GM12892 (cell line): ENCODE measurements around the gene TMC8. TPM values are rescaled to one million over a fixed set of nuclear protein-coding genes. Genes with fewer than 3 reads are reported as not detected.
"Not testable (repeated sequence)": the region's sequence is repeated elsewhere in the genome, so short reads cannot be mapped to it uniquely, and the experiment has no call there.

Experiments used
- DNase-seq: peaks from one replicate; pipeline ENCODE4 v3.0.0; 2011; ENCODE audit not compliant: insufficient read length
- FAIRE-seq: peaks from 2 replicates; lab custom pipeline; 2011; peaks lifted over from hg19 to GRCh38; lab: Jason Lieb, UNC
- POLR2A ChIP-seq: IDR thresholded peaks from 2 replicates; pipeline ENCODE4 v1.6.1; 2011; ENCODE audit warnings: low read depth, low read length, control low read depth
- POLR2AphosphoS5 ChIP-seq: IDR thresholded peaks from 2 replicates; pipeline ENCODE4 v1.6.1; 2011; ENCODE audit warnings: low read depth, low read length, control low read depth
- TAF1 ChIP-seq: IDR thresholded peaks from 2 replicates; pipeline ENCODE4 v1.6.1; 2011; ENCODE audit warnings: low read depth, mild to moderate bottlenecking, control low read depth, low read length, borderline replicate concordance
- polyA plus RNA-seq: library from polyadenylated mRNA; unstranded; fragments of >200 nt; gene quantifications from one replicate; pipeline ENCODE4 v1.2.1, GENCODE V29; 2012; ENCODE audit warnings: missing spikeins, inconsistent platforms; ENCODE audit not compliant: missing spikeins

Gene TMC8, protein sequence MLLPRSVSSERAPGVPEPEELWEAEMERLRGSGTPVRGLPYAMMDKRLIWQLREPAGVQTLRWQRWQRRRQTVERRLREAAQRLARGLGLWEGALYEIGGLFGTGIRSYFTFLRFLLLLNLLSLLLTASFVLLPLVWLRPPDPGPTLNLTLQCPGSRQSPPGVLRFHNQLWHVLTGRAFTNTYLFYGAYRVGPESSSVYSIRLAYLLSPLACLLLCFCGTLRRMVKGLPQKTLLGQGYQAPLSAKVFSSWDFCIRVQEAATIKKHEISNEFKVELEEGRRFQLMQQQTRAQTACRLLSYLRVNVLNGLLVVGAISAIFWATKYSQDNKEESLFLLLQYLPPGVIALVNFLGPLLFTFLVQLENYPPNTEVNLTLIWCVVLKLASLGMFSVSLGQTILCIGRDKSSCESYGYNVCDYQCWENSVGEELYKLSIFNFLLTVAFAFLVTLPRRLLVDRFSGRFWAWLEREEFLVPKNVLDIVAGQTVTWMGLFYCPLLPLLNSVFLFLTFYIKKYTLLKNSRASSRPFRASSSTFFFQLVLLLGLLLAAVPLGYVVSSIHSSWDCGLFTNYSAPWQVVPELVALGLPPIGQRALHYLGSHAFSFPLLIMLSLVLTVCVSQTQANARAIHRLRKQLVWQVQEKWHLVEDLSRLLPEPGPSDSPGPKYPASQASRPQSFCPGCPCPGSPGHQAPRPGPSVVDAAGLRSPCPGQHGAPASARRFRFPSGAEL
- polyA plus RNA-seq, result 53.3 TPM

DNA sequence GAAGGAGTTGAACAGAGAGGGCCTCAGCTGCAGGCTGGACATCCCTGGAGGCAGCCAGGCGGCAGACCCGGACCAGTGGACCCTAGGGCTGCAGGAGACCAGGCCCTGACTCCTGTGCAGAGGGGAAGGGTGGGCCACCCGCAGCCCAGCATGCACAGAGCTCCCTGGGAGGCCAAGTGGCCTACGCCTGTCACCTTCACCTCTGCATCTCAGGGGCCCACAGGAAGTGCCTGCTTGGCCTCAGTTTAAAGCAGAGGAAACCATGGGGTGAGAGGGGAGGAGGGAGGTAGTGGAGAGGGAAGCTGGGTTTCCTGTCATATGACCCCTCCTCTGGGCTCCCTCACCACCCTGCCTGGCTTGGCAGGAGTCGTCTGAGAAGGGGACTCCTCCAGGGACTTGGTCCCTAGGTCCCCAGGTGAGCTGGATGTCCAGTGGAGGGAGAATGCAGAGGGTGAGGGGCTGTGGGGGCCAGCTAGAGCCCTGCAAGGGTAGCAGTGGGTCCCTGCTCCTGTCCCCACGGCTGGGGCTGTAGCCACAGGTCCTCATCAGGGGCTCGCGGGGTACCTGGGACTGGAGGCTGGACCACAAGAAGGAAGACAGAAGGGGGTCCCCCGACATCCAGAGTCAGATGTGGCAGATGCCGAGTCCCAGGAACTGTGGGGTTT lies at the start of gene TMC8:
Gene TMC8 (plus strand): TSS at position 335 of the 665 bp plus-strand sequence. CDS start 818 bp downstream, outside the sequence.
- peak; percentile 72 for TF ChIP-seq POLR2AphosphoS5
- peak; percentile 78 for TF ChIP-seq POLR2A
- TF ChIP-seq TAF1, result peak; percentile 60; the same call in 1 of the 2 replicates
- DNase-seq, result peak; percentile 72
- peak; percentile 89 for FAIRE-seq

DNA sequence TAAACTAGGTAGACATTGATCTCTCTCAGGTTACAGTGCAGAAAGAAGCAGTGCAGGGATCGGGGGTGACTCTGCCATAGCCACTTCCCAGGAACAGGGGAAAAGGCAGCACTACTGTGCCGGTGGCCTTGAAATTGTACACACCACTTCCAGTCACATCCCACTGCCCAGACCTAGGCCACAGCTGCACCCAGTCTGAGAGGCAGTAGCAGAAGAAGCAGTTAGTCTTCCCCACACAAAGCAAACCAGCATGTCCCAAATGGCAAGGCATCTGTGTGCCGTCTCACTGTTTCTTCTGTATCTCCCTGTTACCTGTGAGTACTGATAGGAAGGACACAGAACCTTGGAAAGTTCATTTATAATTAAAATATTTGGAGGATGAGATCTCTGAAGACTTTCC lies 49.0 kb upstream of the TMC8 start:
- TF ChIP-seq POLR2A (no peak), TAF1 (no peak), POLR2AphosphoS5 (no peak)
- FAIRE-seq, result no peak
- no peak for DNase-seq

DNA sequence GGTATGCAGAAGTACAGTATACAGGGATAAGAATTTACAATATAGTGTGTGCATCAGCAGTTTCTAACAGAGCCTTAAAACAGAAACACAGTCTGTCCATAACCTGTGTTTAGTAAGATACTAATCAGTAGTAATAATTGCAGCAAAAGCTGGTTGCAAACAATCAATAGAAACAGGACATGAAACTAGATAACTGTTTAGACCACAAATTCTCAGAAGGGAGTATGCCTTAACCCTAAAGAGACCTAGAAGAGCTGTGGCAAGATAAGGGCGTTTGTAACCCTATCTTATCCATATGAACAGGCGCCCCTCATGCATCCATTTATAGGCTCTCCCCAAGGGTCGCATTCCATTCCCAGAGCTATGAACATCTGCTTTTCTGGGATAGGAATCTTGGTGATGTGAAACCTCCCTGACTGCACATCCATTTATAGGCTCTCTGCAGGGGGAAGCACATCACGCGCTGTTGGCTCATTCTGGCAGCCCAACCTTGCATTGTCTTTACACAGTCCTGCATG lies 48.2 kb upstream of the TMC8 start:
- FAIRE-seq, DNase-seq: not testable (repeated sequence)

DNA sequence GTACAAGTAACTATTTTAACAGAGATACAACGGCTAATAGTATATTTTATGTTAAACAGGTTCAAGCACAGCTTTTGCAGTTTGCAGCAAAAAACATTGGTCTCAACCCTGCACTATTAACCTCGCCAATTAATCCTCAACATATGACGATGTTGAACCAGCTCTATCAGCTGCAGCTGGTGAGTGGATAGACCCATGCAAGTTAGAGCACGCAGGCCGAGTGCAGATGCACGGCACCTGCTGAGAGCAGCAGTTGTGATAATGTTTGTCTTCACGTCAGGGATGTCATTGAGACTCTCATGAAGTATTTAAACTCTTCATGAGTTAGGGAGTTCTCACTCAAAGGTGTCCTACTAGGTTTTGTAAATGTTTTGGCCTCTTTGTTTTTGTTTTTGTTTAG lies 47.6 kb upstream of the TMC8 start:
- TF ChIP-seq POLR2A (no peak), POLR2AphosphoS5 (no peak), TAF1 (no peak)
- FAIRE-seq (no peak), DNase-seq (no peak)

DNA sequence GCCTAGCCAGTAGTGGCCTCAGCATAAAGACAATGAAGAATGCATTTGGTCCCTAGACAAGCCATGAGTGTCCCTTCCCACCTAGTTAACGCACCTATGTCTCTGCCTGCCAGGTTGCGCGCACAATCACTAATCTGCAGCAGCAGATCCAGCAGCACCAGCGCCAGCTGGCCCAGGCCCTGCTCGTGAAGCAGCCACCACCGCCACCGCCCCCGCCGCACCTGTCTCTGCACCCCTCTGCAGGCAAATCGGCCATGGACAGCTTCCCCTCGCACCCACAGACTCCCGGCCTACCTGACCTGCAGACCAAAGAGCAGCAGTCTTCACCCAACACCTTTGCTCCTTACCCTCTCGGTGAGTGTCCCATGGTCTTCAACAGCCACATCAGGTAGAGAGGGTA lies 43.8 kb upstream of the TMC8 start:
- DNase-seq (no peak), FAIRE-seq (no peak)
- TF ChIP-seq POLR2A (no peak), TAF1 (no peak), POLR2AphosphoS5 (no peak)

DNA sequence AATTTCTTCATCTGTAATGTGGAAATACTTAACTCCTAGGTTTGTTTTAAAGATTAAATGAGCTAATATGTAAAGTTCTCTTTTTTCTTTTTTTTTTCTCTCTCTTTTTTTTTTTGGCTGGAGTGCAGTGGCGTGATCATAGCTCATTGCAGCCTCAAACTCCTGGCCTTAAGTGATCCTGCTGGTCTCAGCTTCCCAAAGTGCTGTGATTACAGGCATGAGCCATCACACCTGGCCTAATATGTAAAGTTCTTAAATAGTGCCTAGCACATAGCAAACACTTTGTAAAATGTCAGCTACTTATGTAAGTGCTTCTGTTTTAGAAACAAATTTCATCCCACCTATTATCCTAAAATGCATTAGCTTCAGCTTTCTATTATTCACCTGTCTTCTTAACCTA lies 42.0 kb upstream of the TMC8 start:
- FAIRE-seq, result no peak
- TF ChIP-seq POLR2A, result no peak
- no peak for TF ChIP-seq TAF1
- no peak for TF ChIP-seq POLR2AphosphoS5
- DNase-seq, result no peak

DNA sequence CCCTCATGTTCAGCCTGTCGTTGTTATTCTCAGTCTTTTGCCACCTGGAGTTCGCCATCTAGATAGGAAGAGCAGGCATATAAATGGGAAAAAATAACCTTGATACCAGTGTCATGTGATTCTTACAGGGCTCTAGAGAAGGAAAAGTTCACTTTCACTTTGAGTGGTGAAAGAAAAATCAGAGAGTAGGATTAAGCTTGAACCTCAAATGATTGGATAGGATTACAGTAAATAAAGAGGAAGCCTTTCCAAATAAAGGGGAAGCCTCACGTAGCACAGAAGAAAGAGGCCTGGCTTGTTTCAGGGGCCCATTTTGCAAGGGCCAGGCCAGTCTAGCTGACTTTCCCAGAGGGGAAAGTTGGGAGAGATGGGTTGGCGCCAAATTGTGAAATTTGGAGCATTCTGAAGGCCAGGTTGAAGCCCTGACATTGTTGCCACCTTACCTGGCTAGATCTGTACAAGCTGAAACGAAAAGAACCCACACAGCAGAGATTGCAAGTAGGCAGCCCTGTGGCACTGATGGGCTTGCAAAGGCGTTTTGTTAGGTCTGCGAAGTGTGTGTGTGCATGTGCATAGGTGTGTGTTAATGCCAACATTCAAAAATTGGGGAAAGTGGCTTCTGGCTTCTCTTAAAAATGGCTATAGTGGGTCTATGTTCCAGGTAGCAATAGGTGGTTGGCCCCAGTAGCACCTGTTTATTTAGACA lies 40.8 kb upstream of the TMC8 start:
- FAIRE-seq (no peak), DNase-seq (no peak)
- no peak for TF ChIP-seq POLR2AphosphoS5

DNA sequence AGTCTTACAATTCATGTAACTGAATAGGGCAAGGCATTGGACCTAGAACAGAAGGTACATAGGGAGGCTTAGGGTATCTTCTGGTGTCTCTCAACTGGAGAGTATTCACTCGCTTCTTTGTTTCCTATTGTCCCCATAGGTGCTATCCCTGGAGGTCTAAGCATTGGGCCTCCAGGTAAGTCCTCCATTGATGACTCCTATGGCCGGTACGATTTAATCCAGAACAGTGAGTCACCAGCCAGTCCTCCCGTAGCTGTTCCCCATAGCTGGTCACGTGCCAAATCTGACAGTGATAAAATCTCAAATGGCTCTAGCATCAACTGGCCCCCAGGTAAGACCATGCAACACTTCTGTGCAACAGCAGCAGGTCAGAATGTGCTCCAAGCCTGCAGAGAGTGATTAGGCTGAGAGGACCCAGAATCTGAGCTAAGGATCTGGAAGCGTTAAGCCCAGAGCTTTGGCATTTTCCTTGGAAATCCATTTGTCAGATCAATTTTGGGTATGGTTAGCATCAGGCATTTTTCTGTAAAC lies 37.7 kb upstream of the TMC8 start:
- TF ChIP-seq TAF1 (no peak), POLR2A (no peak)
- no peak for DNase-seq
- FAIRE-seq, result no peak

DNA sequence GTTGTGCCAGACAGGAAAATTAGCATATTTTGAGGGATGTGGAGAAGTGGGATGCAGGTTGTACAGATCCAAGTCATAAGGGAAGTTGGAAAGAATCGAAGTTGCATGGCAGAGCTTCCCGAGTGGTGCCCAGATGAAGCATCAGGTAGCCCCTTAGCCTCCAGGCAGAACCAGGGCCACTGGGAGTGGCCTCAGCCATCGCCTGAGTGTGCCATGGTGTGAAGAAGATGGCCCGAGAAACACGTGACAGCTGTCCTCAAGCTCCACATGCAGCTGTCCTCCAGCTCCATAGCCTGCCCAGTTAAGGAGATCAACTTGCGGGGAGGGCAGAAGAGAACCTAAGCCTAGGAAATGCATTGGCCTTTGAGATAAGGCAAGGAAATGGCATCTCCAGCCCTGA lies 35.5 kb upstream of the TMC8 start:
- no peak for FAIRE-seq
- TF ChIP-seq POLR2AphosphoS5, result no peak
- no peak for DNase-seq

DNA sequence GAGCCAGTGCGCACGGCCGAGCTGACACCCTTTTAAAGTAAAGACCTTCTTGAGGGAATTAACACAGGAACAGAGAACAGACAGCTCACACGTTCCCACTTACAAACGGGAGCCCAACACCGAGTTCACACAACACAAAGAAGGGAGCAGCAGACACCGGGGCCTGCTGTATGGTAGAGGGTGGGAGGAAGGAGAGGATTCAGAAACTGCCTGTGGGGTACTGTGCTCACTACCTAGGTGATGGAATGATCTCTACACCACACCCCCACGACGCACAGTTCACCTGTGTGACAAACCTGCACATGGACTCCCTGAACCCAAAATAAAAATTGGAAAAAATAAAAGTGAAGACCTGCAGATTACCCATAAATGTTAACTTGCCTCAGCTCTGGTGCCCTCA lies 34.5 kb upstream of the TMC8 start:
- FAIRE-seq (no peak), DNase-seq (no peak)
- TF ChIP-seq POLR2AphosphoS5 (no peak), POLR2A (no peak), TAF1 (no peak)

DNA sequence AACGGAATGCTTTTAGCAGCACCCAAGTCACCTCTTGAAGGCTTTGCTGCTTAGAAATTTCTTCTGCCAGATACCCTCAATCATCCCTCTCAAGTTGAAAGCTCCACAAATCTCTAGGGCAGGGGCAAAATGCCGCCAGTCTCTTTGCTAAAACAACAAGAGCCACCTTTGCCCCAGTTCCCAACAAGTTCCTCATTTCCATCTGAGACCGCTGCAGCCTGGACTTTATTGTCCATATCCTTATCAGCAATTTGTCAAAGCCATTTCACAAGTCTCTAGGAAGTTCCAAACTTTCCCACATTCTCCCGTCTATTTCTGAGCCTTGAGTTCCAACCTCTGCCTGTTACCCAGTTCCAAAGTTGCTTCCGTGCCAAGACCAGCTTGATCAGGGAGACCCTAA lies 29.5 kb upstream of the TMC8 start:
- TF ChIP-seq TAF1, result no peak
- no peak for TF ChIP-seq POLR2A
- no peak for TF ChIP-seq POLR2AphosphoS5
- no peak for FAIRE-seq
- DNase-seq, result no peak
